Measurements from ENCODE around the gene TEKTIP1. TPM values are rescaled to one million over a fixed set of nuclear protein-coding genes. Genes with fewer than 3 reads are reported as not detected.
A peak's percentile ranks its signal among the peaks of the same experiment; 100 is the strongest.

Gene TEKTIP1
- total and polyA plus RNA-seq, 2 of the 4 experiments (the other 2 are of a cell fraction), result not detected

GRCh38 chr19:3572855-3573161 lies 33.8 kb downstream of the TEKTIP1 start, which contains the start of gene HMG20B:
HMG20B (plus strand) TSS chr19:3572944; CDS start chr19:3573310, 366 bp downstream.
- Histone ChIP-seq H3K9me3 (ENCODE audit: control insufficient read depth, insufficient read depth, low read length) (no peaks in the 10 kb centered on the region), H4K8ac (ENCODE audit: low read depth in 2 of 2, low read length in 2 of 2) (peak within 1 kb of the TSS; percentile 86 to 99), H2AFZ (replicated peaks; ENCODE audit: low read length, poor library complexity) (peak within 1 kb of the TSS; percentile 91), H2BK20ac (ENCODE audit: low read depth, low read length) (no peak within 1 kb of the TSS), H2BK15ac (ENCODE audit: low read depth, low read length) (peak within 1 kb of the TSS; percentile 19; the same call in 1 of the 3 replicates), H3K4me2 (ENCODE audit: low read depth, low read length) (peak within 1 kb of the TSS; percentile 90), H3K27ac (ENCODE audit: insufficient read depth, low read length) (peak within 1 kb of the TSS; percentile 24), H3K9ac (ENCODE audit: low read depth, low read length) (peak within 1 kb of the TSS; percentile 64), H3K4ac (ENCODE audit: low read depth, low read length) (peak within 1 kb of the TSS; percentile 61), H3K23ac (ENCODE audit: low read depth, low read length) (peak within 1 kb of the TSS; percentile 82), H3K36me3 (ENCODE audit: control insufficient read depth, insufficient read depth, low read length) (peaks cover 13% of the 10 kb centered on the region; the same call in 1 of the 2 replicates), H3K14ac (replicated peaks; ENCODE audit: low read depth, low read length) (peak within 1 kb of the TSS; percentile 78), H4K5ac (ENCODE audit: low read depth, low read length) (peak within 1 kb of the TSS; percentile 45), H2BK5ac (ENCODE audit: low read depth, low read length, poor library complexity, severe bottlenecking) (peak within 1 kb of the TSS; percentile 37), H2BK120ac (ENCODE audit: low read depth, low read length) (peak within 1 kb of the TSS; percentile 9; the same call in 1 of the 2 replicates), H4K91ac (ENCODE audit: insufficient read depth, low read depth, low read length) (peak within 1 kb of the TSS; percentile 46), H2AK5ac (ENCODE audit: low read depth, low read length) (peak within 1 kb of the TSS; percentile 71), H3K27me3 (ENCODE audit: control insufficient read depth, insufficient read depth, low read length) (no peaks in the 10 kb centered on the region), H3K18ac (ENCODE audit: low read depth, low read length) (peak within 1 kb of the TSS; percentile 19), H4K20me1 (ENCODE audit: insufficient read depth, low read length) (peaks cover 10% of the 10 kb centered on the region; the same call in 1 of the 2 replicates), H3K9me1 (ENCODE audit: insufficient read depth, low read length) (peaks cover 4% of the 10 kb centered on the region), H3K4me1 (ENCODE audit: control insufficient read depth, insufficient read depth, low read length) (no peaks in the 10 kb centered on the region), H3K56ac (ENCODE audit: extremely low read depth, insufficient read depth, low read length) (peak within 1 kb of the TSS; percentile 37; the same call in 1 of the 2 replicates), H2AK9ac (replicated peaks; ENCODE audit: low read depth, low read length, poor library complexity) (peak within 1 kb of the TSS; percentile 96), H3K79me1 (ENCODE audit: low read depth in 1 of 2, low read length in 2 of 2) (peaks cover 7 to 22% of the 10 kb centered on the region in 2 experiments; a peak in 3 of 4 replicates), H3K4me3 (ENCODE audit: insufficient read depth, low read depth, low read length) (peak within 1 kb of the TSS; percentile 87)
- CTCF ChIA-PET, result no interaction called here
- TF ChIP-seq RFX5 (IDR thresholded peaks at IDR 0.05; ENCODE audit: low read depth, low read length), result no peak
- no peak for TF ChIP-seq RCOR1 (IDR thresholded peaks at IDR 0.05; ENCODE audit: insufficient replicate concordance, low read length)
- TF ChIP-seq CEBPB (IDR thresholded peaks at IDR 0.05; ENCODE audit: low read depth, low read length), result no peak
- TF ChIP-seq, protein P1, sequence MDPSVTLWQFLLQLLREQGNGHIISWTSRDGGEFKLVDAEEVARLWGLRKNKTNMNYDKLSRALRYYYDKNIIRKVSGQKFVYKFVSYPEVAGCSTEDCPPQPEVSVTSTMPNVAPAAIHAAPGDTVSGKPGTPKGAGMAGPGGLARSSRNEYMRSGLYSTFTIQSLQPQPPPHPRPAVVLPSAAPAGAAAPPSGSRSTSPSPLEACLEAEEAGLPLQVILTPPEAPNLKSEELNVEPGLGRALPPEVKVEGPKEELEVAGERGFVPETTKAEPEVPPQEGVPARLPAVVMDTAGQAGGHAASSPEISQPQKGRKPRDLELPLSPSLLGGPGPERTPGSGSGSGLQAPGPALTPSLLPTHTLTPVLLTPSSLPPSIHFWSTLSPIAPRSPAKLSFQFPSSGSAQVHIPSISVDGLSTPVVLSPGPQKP (IDR thresholded peaks at IDR 0.05; ENCODE audit: borderline replicate concordance, low read depth, low read length), result no peak
- no peak for TF ChIP-seq USF2 (IDR thresholded peaks at IDR 0.05; ENCODE audit: low read depth, low read length)
- TF ChIP-seq POLR2A (IDR thresholded peaks at IDR 0.05; ENCODE audit: low read depth, low read length), result 0 out of 2 replicates have a peak, but pooled peaks have one; percentile 18
- no peak for TF ChIP-seq CTCF (conservative IDR thresholded peaks at IDR 0.05; ENCODE audit: low read depth, low read length)
- no peak for TF ChIP-seq MAFK (IDR thresholded peaks at IDR 0.05; ENCODE audit: low read depth, low read length)
- no peak for TF ChIP-seq FOS (IDR thresholded peaks at IDR 0.05; ENCODE audit: low read depth, low read length)
- BruUV-seq (replicated peaks), result no TSS peak
- DNase-seq, result no peak
- dilution Hi-C loops (cut with HindIII; ENCODE audit: low sequenced_read_pairs, unreplicated experiment) (no loop called here), in situ Hi-C loops (cut with MboI; ENCODE audit: low sequenced_read_pairs) (no loop called here), intact Hi-C loops (cut with micrococcal nuclease) (no loop called here)
- WGBS, 2 experiments (ENCODE audit: extremely low coverage in 2 of 2, insufficient read length in 1 of 2), result 0% methylated on average over 4 of the region's 30 CpGs; no CpG with 5 or more reads in 1 of the 2 experiments
- POLR2A ChIA-PET (ENCODE audit: unreplicated experiment), result no interaction called here
- ATAC-seq (ENCODE audit: low read depth), result no peak

Data from IMR-90 (cell line).